HUES48 (cell line): ENCODE measurements around the gene CRLF3.
"Not testable (repeated sequence)": the region's sequence is repeated elsewhere in the genome, so short reads cannot be mapped to it uniquely, and the experiment has no call there.

Experiments used
- H3K27ac ChIP-seq: one replicate; pipeline ENCODE4 v1.7.0; 2013; ENCODE audit warnings: low read depth, low read length, inconsistent platforms
- H3K27me3 ChIP-seq: 2 replicates; pipeline ENCODE4 v1.6.1; 2013; ENCODE audit warnings: mild to moderate bottlenecking, low read length; ENCODE audit not compliant: control insufficient read depth, insufficient read depth
- H3K36me3 ChIP-seq: 2 replicates; pipeline ENCODE4 v1.6.1; 2013; ENCODE audit warnings: low read length; ENCODE audit not compliant: control insufficient read depth, insufficient read depth
- H3K4me1 ChIP-seq: 2 replicates; pipeline ENCODE4 v1.6.1; 2013; ENCODE audit warnings: mild to moderate bottlenecking, low read length; ENCODE audit not compliant: control insufficient read depth, insufficient read depth
- H3K4me3 ChIP-seq: 2 replicates; pipeline ENCODE4 v1.5.1; 2013; ENCODE audit warnings: mild to moderate bottlenecking, low read depth, low read length
- H3K9ac ChIP-seq: 2 replicates; pipeline ENCODE4 v1.6.1; 2013; ENCODE audit warnings: mild to moderate bottlenecking, low read depth, low read length, moderate library complexity
- H3K9me3 ChIP-seq: 2 replicates; pipeline ENCODE4 v1.6.1; 2013; ENCODE audit warnings: low read length; ENCODE audit not compliant: control insufficient read depth, insufficient read depth

CRLF3 gene

GRCh38 chr17:30782206-30782605 is 42.3 kb downstream of the CRLF3 start:
- no peak overlapping the region for H3K4me3 ChIP-seq
- H3K4me1 ChIP-seq = no peaks in the 10 kb centered on the region
- H3K27me3 ChIP-seq = no peaks in the 10 kb centered on the region
- peaks cover 74% of the 10 kb centered on the region for H3K36me3 ChIP-seq
- no peaks in the 10 kb centered on the region for H3K9me3 ChIP-seq
- no peak overlapping the region for H3K27ac ChIP-seq
- H3K9ac ChIP-seq = no peak overlapping the region

- no peaks in the 10 kb centered on the region for H3K4me1 ChIP-seq
- no peaks in the 10 kb centered on the region for H3K27me3 ChIP-seq
- no peak overlapping the region for H3K27ac ChIP-seq
- no peaks in the 10 kb centered on the region for H3K9me3 ChIP-seq
- H3K36me3 ChIP-seq = peaks cover 72% of the 10 kb centered on the region
- H3K4me3 ChIP-seq = no peak overlapping the region
- no peak overlapping the region for H3K9ac ChIP-seq
These were observed 44.1 kb downstream of the CRLF3 start for GRCh38 chr17:30780343-30780742.

GRCh38 chr17:30768771-30769170 is 55.7 kb downstream of the CRLF3 start:
- H3K9ac ChIP-seq, H3K9me3 ChIP-seq, H3K27ac ChIP-seq, H3K4me1 ChIP-seq, H3K4me3 ChIP-seq, H3K27me3 ChIP-seq: not testable (repeated sequence)
- H3K36me3 ChIP-seq = peaks cover 71% of the 10 kb centered on the region

GRCh38 chr17:30767641-30768404 is 56.7 kb downstream of the CRLF3 start:
- not testable (repeated sequence) for H3K4me1 ChIP-seq, H3K9me3 ChIP-seq, H3K4me3 ChIP-seq, H3K27me3 ChIP-seq, H3K27ac ChIP-seq, H3K9ac ChIP-seq
- peaks cover 67% of the 10 kb centered on the region for H3K36me3 ChIP-seq

- H3K4me1 ChIP-seq = no peaks in the 10 kb centered on the region
- no peak overlapping the region for H3K9ac ChIP-seq
- H3K4me3 ChIP-seq = no peak overlapping the region
- H3K9me3 ChIP-seq = no peaks in the 10 kb centered on the region
- H3K27ac ChIP-seq = no peak overlapping the region
- H3K27me3 ChIP-seq = no peaks in the 10 kb centered on the region
- H3K36me3 ChIP-seq = peaks cover 63% of the 10 kb centered on the region
These were observed 63.4 kb downstream of the CRLF3 start for GRCh38 chr17:30761060-30761459.

GRCh38 chr17:30753291-30753690 is 71.2 kb downstream of the CRLF3 start:
- not testable (repeated sequence) for H3K27ac ChIP-seq, H3K4me1 ChIP-seq, H3K9me3 ChIP-seq, H3K4me3 ChIP-seq, H3K9ac ChIP-seq, H3K27me3 ChIP-seq
- H3K36me3 ChIP-seq = peaks cover 65% of the 10 kb centered on the region

GRCh38 chr17:30750982-30751381 is 73.5 kb downstream of the CRLF3 start:
- not testable (repeated sequence) for H3K4me1 ChIP-seq, H3K27me3 ChIP-seq
- peaks cover 63% of the 10 kb centered on the region for H3K36me3 ChIP-seq

GRCh38 chr17:30747621-30748020 is 76.9 kb downstream of the CRLF3 start:
- peaks cover 66% of the 10 kb centered on the region for H3K36me3 ChIP-seq
- H3K4me1 ChIP-seq, H3K9ac ChIP-seq, H3K27me3 ChIP-seq, H3K9me3 ChIP-seq, H3K27ac ChIP-seq, H3K4me3 ChIP-seq: not testable (repeated sequence)

More at GRCh38 chr17:30750982-30751381, 73.5 kb downstream of the CRLF3 start:
- H3K9me3 ChIP-seq, H3K4me3 ChIP-seq, H3K9ac ChIP-seq, H3K27ac ChIP-seq: not testable (repeated sequence)

GRCh38 chr17:30742669-30743068 is 81.8 kb downstream of the CRLF3 start:
- H3K27me3 ChIP-seq, H3K9ac ChIP-seq, H3K4me1 ChIP-seq, H3K27ac ChIP-seq, H3K4me3 ChIP-seq, H3K9me3 ChIP-seq: not testable (repeated sequence)
- peaks cover 61% of the 10 kb centered on the region for H3K36me3 ChIP-seq

GRCh38 chr17:30736371-30736770 is 88.1 kb downstream of the CRLF3 start:
- not testable (repeated sequence) for H3K27ac ChIP-seq, H3K4me3 ChIP-seq, H3K9ac ChIP-seq, H3K9me3 ChIP-seq, H3K4me1 ChIP-seq, H3K27me3 ChIP-seq
- H3K36me3 ChIP-seq = peaks cover 34% of the 10 kb centered on the region

GRCh38 chr17:30735644-30736043 is 88.8 kb downstream of the CRLF3 start:
- not testable (repeated sequence) for H3K4me1 ChIP-seq, H3K4me3 ChIP-seq, H3K9ac ChIP-seq, H3K27ac ChIP-seq, H3K27me3 ChIP-seq, H3K9me3 ChIP-seq
- peaks cover 27% of the 10 kb centered on the region for H3K36me3 ChIP-seq
